ENCODE results near the gene RANBP17. TPM values are rescaled to one million over a fixed set of nuclear protein-coding genes. Genes with fewer than 3 reads are reported as not detected.
A peak's percentile ranks its signal among the peaks of the same experiment; 100 is the strongest.

The RANBP17 gene
- total and polyA plus RNA-seq, 12 donors = 5.5 to 119 (median 22.2) TPM

GRCh38 chr5:171342362-171343111, 480.7 kb downstream of the RANBP17 start:
- TF ChIP-seq POLR2A (IDR thresholded peaks at IDR 0.05) (no peak), CTCF (IDR thresholded peaks at IDR 0.05) (peak; percentile 47 to 67 (median 58))
- Histone ChIP-seq H3K36me3 (replicated peaks in 1 of 2) (no peaks in the 10 kb centered on the region), H3K27me3 (peaks cover 3% of the 10 kb centered on the region), H3K9me3 (replicated peaks in 1 of 3) (no peaks in the 10 kb centered on the region), H3K27ac (no peak overlapping the region), H3K4me1 (replicated peaks in 1 of 2) (no peaks in the 10 kb centered on the region), H3K4me3 (no peak overlapping the region)
- DNase-seq = peak; percentile 25 to 73 (median 47)
- intact Hi-C loops (cut with DNase I) = loop anchor here in 1 of 2 donors (5.0 to 10.0 kb wide), 2 partner anchors 535 to 598 kb away; no protein-coding TSS in a partner anchor
- WGBS, 4 donors = 39 to 52% (median 46%) methylated on average over 11 to 17 of the region's 17 CpGs

DNA sequence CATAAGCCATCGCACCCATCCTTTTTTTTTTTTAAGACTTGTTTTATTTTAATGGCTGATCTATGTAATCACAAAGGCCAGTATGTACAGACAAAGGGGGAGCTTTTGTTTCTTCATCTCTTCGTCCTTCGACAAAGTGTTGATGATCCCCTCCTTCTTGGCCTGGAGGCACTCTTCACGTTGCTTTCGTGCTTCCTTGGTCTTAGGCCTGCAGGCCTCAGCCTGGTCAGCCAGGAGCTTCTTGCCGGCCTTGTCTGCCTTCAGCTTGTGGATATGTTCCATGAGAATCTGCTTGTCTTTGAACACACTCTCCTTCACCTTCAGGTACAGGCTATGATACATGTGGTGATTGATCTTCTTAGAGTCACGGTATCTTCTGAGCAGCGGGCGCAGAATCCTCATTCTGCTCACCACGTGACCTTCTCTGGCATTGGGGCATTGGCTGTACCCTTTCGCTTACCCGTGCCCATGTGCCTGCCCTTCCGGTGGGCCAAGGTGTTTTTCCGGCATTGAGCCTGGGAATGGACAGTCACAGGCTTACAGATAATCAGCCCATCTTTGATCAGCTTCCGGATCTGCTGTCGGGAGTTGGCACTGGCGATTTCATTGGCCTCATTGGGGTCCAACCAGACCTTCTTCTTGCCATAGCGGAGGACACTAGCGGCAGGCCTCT, 483.3 kb downstream of the RANBP17 start:
- no peaks in the 10 kb centered on the region for H3K9me3 ChIP-seq (replicated peaks in 1 of 3)
- H3K4me3 ChIP-seq = no peak overlapping the region
- no peaks in the 10 kb centered on the region for H3K27me3 ChIP-seq
- H3K36me3 ChIP-seq (replicated peaks in 1 of 2) = no peaks in the 10 kb centered on the region
- intact Hi-C loops (cut with DNase I) = loop anchor here in 1 of 2 donors (5.0 to 10.0 kb wide), 2 partner anchors 538 to 600 kb away; no protein-coding TSS in a partner anchor
- no peaks in the 10 kb centered on the region for H3K4me1 ChIP-seq (replicated peaks in 1 of 2)
- H3K27ac ChIP-seq = no peak overlapping the region
- DNase-seq = no peak
- 91 to 94% (median 92%) methylated on average over 18 to 19 of the region's 19 CpGs for WGBS, 4 donors
- TF ChIP-seq CTCF (IDR thresholded peaks at IDR 0.05) (no peak), POLR2A (IDR thresholded peaks at IDR 0.05) (no peak)

Small RNA genes lying within 50 kb of the gene (small RNA-seq; reads per million reads assigned to genes)
- gene AC091980.1 = 0 reads per million in 2 donors

Other genes starting within 250 kb of the RANBP17 start
- gene GABRP, start 78.3 kb upstream of the RANBP17 start, total RNA-seq = under 1 TPM in 3 of 9 donors, not detected in 6; 0.11 to 0.26 (median 0.21) TPM
- gene GABRP, start 78.3 kb upstream of the RANBP17 start, polyA plus RNA-seq = under 1 TPM in 2 of 3 donors, not detected in 1; 0.03 to 0.13 TPM